ENCODE results near the gene VIPR2.
"Not testable (repeated sequence)": the region's sequence is repeated elsewhere in the genome, so short reads cannot be mapped to it uniquely, and the experiment has no call there.

VIPR2 gene

GRCh38 chr7:159169391-159169790 is 24.7 kb upstream of the VIPR2 start:
- TF ChIP-seq CTCF (IDR thresholded peaks at IDR 0.05; ENCODE audit: low read depth, low read length), result no peak
- H3K4me3 ChIP-seq (ENCODE audit: low read depth, low read length), result no peak overlapping the region
- DNase-seq, result no peak
- no peaks in the 10 kb centered on the region for H3K4me1 ChIP-seq
- H3K36me3 ChIP-seq, result no peaks in the 10 kb centered on the region
- no peaks in the 10 kb centered on the region for H3K27me3 ChIP-seq
- H3K9me3 ChIP-seq, result peaks cover 3% of the 10 kb centered on the region

GRCh38 chr7:159167139-159167538 is 22.5 kb upstream of the VIPR2 start:
- no peaks in the 10 kb centered on the region for H3K36me3 ChIP-seq
- no peaks in the 10 kb centered on the region for H3K27me3 ChIP-seq
- no peak for TF ChIP-seq CTCF (IDR thresholded peaks at IDR 0.05; ENCODE audit: low read depth, low read length)
- no peak overlapping the region for H3K4me3 ChIP-seq (ENCODE audit: low read depth, low read length)
- H3K4me1 ChIP-seq, result no peaks in the 10 kb centered on the region
- peaks cover 3% of the 10 kb centered on the region for H3K9me3 ChIP-seq
- no peak for DNase-seq

GRCh38 chr7:159166530-159166929 is 21.9 kb upstream of the VIPR2 start:
- Histone ChIP-seq H3K36me3 (no peaks in the 10 kb centered on the region), H3K4me1 (no peaks in the 10 kb centered on the region), H3K4me3 (ENCODE audit: low read depth, low read length) (no peak overlapping the region), H3K27me3 (no peaks in the 10 kb centered on the region), H3K9me3 (peaks cover 3% of the 10 kb centered on the region)
- DNase-seq, result no peak
- no peak for TF ChIP-seq CTCF (IDR thresholded peaks at IDR 0.05; ENCODE audit: low read depth, low read length)

- Histone ChIP-seq H3K27me3 (no peaks in the 10 kb centered on the region), H3K36me3 (no peaks in the 10 kb centered on the region), H3K4me3 (ENCODE audit: low read depth, low read length) (no peak overlapping the region), H3K9me3 (peaks cover 3% of the 10 kb centered on the region), H3K4me1 (no peaks in the 10 kb centered on the region)
- no peak for TF ChIP-seq CTCF (IDR thresholded peaks at IDR 0.05; ENCODE audit: low read depth, low read length)
- DNase-seq, result no peak
Measured at GRCh38 chr7:159165352-159165751, 20.7 kb upstream of the VIPR2 start.

- H3K4me3 ChIP-seq (ENCODE audit: low read depth, low read length); H3K36me3 ChIP-seq; H3K9me3 ChIP-seq; H3K4me1 ChIP-seq; DNase-seq; H3K27me3 ChIP-seq: not testable (repeated sequence)
Measured at GRCh38 chr7:159163703-159164301, 19.1 kb upstream of the VIPR2 start.

GRCh38 chr7:159162050-159162626 is 17.5 kb upstream of the VIPR2 start:
- DNase-seq, H3K27me3 ChIP-seq, H3K9me3 ChIP-seq: not testable (repeated sequence)

GRCh38 chr7:159160450-159160849 is 15.8 kb upstream of the VIPR2 start:
- no peaks in the 10 kb centered on the region for H3K36me3 ChIP-seq
- no peaks in the 10 kb centered on the region for H3K4me1 ChIP-seq
- no peak for TF ChIP-seq CTCF (IDR thresholded peaks at IDR 0.05; ENCODE audit: low read depth, low read length)
- DNase-seq, result no peak
- no peak overlapping the region for H3K4me3 ChIP-seq (ENCODE audit: low read depth, low read length)
- H3K9me3 ChIP-seq, result peaks cover under 1% of the 10 kb centered on the region; the same call in 1 of the 2 replicates
- H3K27me3 ChIP-seq, result no peaks in the 10 kb centered on the region

More at GRCh38 chr7:159162050-159162626, 17.5 kb upstream of the VIPR2 start:
- not testable (repeated sequence) for H3K36me3 ChIP-seq; H3K4me3 ChIP-seq (ENCODE audit: low read depth, low read length); H3K4me1 ChIP-seq

Measured in BE2C (cell line).